HG03159 (cell line): Measurements from ENCODE around the gene PHKB.

Source experiments
- ATAC-seq: cut with Tn5 transposase; IDR thresholded peaks from one replicate; pipeline ENCODE4 v1.9.1; 2021; ENCODE audit warnings: mild to moderate bottlenecking, moderate library complexity; ENCODE audit not compliant: unreplicated experiment

PHKB gene

DNA sequence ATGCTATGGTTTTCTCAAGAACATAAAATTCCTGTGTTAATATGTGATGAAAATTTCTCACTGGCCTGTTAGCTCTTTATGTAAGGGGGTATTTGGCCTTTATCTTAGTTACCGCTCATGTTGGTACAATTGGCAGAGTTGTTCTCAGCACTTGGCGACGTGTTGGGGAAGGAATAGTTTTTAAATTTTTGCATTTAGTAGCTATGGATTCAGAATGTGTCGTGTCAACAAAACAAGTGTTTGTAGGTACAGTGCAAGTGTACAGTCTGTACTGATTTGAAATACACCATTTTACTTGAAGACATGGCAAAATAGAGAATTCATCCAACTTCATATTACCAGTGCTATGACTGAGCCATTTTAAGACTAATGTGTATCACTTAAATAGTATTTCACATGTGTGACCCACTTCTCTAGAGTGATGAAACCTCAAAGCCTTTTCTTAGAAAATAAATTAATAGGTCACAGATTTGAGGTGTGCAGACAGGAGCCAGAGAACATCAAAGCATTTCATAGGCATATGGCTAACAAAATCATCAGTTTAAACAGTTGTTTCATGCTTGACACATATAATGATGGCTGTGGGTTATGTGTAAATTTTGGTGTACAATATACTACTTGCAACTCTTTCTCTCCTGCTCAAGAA lies 150.8 kb downstream of the PHKB start:
- no peak for ATAC-seq

DNA sequence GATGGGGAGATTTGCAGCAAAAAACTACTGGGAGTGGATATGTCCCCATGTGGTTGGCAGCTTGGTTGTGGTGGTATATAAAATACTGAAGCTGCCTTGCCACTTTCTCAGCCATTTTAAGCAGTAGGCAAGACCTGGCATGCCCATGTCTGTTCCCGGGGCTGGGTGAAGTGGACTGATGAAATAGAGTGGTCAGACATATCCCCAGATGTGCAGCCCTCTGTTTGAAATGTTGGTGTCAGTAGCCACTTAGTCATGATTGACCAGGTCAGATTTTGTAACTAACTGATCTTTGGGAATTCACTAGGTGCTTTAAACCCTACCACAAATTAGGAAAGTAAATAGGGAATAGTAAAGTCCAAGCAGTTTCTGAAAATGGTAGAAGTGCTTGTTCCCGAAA lies 151.6 kb downstream of the PHKB start:
- ATAC-seq = no peak

DNA sequence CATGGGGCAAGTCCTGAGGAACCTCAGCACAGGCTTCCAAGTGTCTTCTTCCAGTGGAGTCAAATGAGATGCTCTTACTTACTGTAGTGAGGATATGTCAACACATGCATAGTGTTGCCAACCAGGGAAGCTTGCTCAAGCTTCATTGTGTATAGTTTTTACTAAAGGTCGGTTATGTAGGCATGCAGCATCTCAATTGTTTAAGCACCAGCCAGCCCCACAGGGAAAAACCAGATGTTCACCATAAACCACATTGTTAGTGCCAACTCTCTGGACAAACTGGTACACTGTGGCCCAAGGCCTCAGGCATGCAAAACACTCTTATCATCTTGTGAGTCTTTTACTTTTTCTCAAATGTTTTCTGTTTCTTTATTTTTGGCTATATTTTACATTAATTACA lies 152.1 kb downstream of the PHKB start:
- ATAC-seq = no peak

DNA sequence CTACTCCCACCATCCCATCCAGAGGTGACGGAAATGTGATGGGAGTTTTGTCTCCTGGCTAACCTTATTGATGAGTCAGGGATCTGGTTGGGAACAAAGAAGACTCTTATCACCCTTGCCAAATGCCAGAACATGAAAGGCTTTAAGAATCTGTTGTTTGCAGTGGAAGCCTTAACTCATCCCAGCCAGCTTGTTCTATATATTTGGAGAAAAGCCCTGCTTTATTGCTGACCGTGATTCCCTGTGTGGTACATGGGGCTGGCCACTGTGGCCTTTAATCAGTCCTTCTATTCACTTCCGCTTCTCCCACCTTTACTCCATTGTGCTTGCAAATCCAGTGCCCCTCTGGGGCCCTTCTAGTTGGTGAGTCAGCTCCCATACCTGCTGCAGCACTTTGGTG lies 156.6 kb downstream of the PHKB start:
- ATAC-seq = no peak

- no peak for ATAC-seq
These were observed 161.5 kb downstream of the PHKB start for GRCh38 chr16:47622451-47623176.

GRCh38 chr16:47624563-47624962 lies 163.4 kb downstream of the PHKB start:
- no peak for ATAC-seq

DNA sequence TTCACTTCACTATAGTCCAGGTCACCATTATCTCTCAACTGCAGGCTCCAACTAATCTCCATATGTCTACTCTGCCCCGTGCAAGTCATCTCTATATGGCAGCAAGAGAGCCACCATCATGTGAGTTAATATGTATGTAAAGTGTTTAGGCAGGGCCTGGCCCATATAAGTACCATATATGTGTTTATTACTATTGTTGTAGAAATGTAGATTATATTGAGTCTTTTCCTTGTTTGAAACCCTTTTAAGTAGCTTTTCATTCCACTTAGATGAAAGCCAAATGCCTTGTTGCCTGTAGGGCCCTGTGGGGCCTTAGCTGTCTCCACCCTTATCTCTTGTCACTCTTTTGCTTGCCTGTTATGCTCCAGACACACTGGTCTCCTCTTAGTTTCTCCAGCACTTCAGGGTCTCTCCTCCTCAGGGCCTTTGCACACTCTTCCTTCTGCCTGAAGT lies 164.0 kb downstream of the PHKB start:
- no peak for ATAC-seq

DNA sequence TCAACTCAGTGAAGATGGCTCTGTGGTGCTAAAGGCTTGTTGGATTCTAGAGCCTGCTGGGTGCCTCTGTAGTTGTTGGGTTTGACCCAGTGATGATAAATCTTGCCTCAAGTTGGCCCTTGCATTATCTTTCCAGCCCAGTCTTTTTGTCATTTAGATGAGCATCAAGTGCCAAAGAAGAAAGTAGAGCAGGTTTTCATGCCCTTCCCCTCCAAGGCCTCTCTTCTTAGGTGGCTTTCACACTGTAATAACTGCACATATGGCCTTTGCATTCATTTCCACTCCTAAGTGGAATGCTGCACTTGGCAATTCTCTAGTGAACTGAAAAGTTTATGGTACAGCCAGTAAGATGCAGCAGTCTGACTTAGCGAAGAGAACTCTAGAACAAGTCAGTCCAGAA lies 165.1 kb downstream of the PHKB start:
- ATAC-seq = no peak

- ATAC-seq = no peak
These were observed 166.0 kb downstream of the PHKB start for GRCh38 chr16:47627085-47627639.

DNA sequence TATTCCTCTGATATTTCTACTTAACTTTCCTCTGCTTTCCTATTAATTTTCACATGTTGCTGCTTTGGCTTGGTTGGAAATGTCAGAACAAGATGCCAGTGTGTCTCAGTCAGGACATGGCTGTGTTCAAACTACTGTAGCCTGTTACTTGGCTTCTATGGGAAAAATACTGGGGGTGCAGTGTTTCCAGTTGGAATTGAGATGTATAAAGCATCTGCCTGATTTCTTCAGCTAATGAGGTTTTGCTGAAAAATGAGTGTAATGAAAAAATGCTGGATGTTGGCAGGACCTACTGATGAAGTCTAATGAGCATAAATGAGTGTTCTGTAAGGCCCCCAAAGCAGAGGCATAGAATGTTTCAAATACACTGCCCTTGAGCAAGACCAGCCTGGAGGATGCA lies 166.6 kb downstream of the PHKB start:
- ATAC-seq = no peak

- no peak for ATAC-seq
These were observed 170.0 kb downstream of the PHKB start for GRCh38 chr16:47631131-47631530.

GRCh38 chr16:47634126-47634525 lies 173.0 kb downstream of the PHKB start:
- no peak for ATAC-seq

DNA sequence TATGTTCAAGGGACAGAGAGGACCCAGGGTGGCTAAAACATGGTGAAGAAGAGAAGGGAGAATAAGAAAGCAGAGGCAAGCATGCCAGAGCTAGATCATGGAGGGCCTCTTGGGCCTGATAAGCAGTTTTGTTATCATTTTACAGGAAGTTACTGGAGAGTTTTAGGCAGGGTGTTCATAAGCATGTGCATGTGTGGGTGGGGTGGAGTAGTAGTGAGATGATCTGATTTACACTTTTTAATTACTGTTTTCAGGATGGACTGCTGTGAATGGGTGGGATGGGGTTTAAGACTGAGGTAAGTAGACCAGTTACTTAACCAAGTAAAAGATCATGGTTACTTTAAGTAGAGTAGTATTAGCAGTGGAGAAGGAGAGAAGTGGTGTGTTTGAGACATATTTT lies 173.6 kb downstream of the PHKB start:
- no peak for ATAC-seq

DNA sequence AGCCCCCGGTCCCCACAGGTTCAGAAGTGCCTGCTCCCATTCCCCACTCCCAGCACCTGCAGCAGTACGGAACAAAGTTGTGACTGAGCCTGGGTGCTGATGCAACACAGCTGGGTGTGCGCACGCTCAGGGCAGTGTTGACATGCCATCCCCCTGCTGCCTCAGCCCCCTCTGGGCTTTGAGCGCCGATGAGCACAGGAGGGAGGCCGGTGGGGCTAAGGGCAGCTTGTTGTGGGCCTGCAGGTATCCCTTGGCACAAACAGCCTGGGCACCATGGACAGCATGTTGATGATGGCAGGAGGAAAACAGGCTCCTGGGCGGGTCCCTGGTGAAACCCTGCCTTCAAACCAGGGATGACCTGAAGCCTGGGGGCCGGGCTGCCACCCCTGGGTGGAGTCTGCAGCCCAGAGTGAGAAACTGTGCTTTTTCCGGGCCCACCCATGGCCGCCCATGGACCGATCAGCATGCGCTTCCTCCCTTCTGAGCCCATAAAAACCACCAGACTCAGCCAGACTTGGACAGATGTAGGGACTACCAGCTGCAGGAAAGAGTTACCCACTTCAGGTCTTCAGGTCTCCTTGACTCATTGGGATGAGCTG lies 175.5 kb downstream of the PHKB start:
- ATAC-seq = no peak

GRCh38 chr16:47638175-47638574 lies 177.0 kb downstream of the PHKB start:
- ATAC-seq = no peak

GRCh38 chr16:47640661-47641060 lies 179.5 kb downstream of the PHKB start:
- ATAC-seq = no peak

DNA sequence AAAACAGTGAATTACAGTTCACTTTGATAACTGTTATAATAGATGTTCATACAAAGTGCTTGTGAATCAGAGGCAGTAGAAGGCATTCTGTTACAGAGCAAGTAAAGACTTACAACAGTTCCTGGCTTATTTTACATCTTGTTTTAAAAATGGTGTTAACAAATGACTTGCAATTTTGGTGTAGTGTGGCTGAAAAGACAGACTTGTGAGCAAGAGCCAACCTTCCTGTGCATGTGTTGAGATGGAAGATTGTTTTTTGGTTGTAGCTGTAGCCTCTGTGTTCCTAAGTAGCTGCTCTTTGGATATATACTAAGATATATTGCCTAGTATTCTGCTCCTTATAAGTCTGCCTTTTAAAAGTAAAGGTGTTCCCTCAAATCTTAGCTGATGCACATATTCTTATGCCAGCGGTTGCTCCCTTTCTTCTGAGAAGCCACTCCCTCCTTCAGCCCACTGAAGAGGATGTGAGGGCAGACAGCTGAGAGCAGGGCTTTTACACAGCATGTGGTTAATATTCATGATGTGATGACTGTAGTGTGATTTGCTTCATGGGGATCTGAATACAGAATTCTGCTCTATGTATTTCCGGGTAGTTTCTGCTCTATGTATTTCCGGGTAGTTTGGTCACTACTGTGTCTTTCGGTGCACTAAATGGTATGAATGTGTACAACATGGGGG lies 182.3 kb downstream of the PHKB start:
- ATAC-seq = no peak

DNA sequence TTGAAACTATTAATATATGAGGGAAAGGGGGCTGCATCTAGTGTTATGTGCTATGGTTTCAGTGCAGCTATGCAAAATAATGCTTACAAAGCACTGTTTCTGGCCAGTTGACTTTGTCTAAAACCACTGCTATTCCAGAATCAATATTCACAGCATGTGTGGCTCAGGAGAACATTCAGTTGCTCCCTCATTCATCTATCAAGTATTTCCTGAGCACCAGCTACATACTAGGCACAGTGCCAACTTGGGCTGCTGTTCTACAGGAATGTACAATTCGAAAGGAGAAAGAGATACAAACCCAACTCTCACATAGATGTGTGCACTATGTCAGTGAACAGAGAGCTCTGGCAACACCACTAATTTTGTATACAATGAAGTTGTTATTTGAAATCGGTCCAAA lies 183.0 kb downstream of the PHKB start:
- no peak for ATAC-seq

DNA sequence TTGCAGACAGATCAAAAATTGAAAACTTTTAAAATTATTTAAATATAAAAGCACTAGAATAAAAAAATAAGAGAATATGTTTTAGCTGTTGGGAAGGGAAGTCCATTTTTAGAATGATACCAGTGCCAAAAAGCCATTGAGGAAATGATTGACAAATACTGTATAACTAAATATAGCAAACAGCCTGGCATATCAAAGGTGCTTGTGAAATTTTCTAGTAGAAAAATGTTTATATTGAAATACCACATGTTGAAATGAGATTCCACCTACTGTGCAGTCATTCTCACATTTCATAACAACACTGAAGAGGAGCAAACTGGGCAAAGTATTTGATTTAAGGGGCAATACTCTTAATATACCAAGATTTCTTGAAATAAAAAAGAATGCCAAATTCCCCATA lies 183.5 kb downstream of the PHKB start:
- ATAC-seq = no peak

GRCh38 chr16:47646914-47647313 lies 185.8 kb downstream of the PHKB start:
- ATAC-seq = no peak

GRCh38 chr16:47657032-47657431 lies 195.9 kb downstream of the PHKB start:
- ATAC-seq = no peak
